Calu3 (cell line): ENCODE data around the gene CPT1A. TPM values are rescaled to one million over a fixed set of nuclear protein-coding genes. Genes with fewer than 3 reads are reported as not detected.

ENCODE experiments used
- BruUV-seq: library from RNA; stranded (reverse); fragments of 400-500 nt; replicated peaks from 2 replicates; lab custom pipeline; 2021; lab: Mats Ljungman, UMichigan
- CTCF ChIA-PET: fragments of 300-600 bp; sonication (Branson Sonifier 250); formaldehyde crosslinking; loops from one replicate; lab custom pipeline; 2022; ENCODE audit warnings: antibody characterized with exemption; lab: Charles Lee
- DNase-seq: peaks from one replicate; pipeline ENCODE4 v3.0.0; 2022
- H3K27ac Mint-ChIP-seq: one replicate; pipeline ENCODE4 v1.8.0; 2022; ENCODE audit warnings: mixed read lengths; ENCODE audit not compliant: unreplicated experiment
- H3K27me3 Mint-ChIP-seq: one replicate; pipeline ENCODE4 v1.8.0; 2022; ENCODE audit warnings: mixed read lengths; ENCODE audit not compliant: unreplicated experiment
- H3K36me3 Mint-ChIP-seq: one replicate; pipeline ENCODE4 v1.8.0; 2022; ENCODE audit warnings: mild to moderate bottlenecking, moderate library complexity, mixed read lengths; ENCODE audit not compliant: insufficient read depth, unreplicated experiment
- H3K4me1 Mint-ChIP-seq: one replicate; pipeline ENCODE4 v1.8.0; 2022; ENCODE audit warnings: mild to moderate bottlenecking, low read depth, mixed read lengths; ENCODE audit not compliant: unreplicated experiment
- H3K4me3 Mint-ChIP-seq: one replicate; pipeline ENCODE4 v1.8.0; 2022; ENCODE audit warnings: mild to moderate bottlenecking, low read depth, moderate library complexity, mixed read lengths; ENCODE audit not compliant: unreplicated experiment
- H3K9me3 Mint-ChIP-seq: one replicate; pipeline ENCODE4 v1.8.0; 2022; ENCODE audit warnings: low read depth, mixed read lengths; ENCODE audit not compliant: unreplicated experiment
- CTCF ChIP-seq: fragments of 200-600 bp; IDR thresholded peaks from one replicate; pipeline ENCODE4 v1.8.0; 2022; ENCODE audit warnings: antibody characterized with exemption; ENCODE audit not compliant: unreplicated experiment
- intact Hi-C: fragments of 100-400 bp; cut with micrococcal nuclease; formaldehyde crosslinking; loops from one replicate; pipeline ENCODE4 v1.10.0; 2022; ENCODE audit not compliant: unreplicated experiment
- total RNA-seq: library from RNA; stranded (reverse); gene quantifications from 2 replicates; pipeline ENCODE4 v1.2.3, GENCODE V29; 2022

The CPT1A gene
- total RNA-seq, 1 experiment from 2014 or later: 45.9 TPM

- intact Hi-C loops: no loop called here
- H3K27me3 Mint-ChIP-seq: no peaks in the 10 kb centered on the region
- CTCF ChIA-PET: no interaction called here
- peaks cover 18% of the 10 kb centered on the region for H3K4me1 Mint-ChIP-seq
- no TSS peak for BruUV-seq
- no peak for TF ChIP-seq CTCF
- peaks cover 25% of the 10 kb centered on the region for H3K36me3 Mint-ChIP-seq
- DNase-seq: no peak
- no peak overlapping the region for H3K4me3 Mint-ChIP-seq
- H3K9me3 Mint-ChIP-seq: no peaks in the 10 kb centered on the region
- H3K27ac Mint-ChIP-seq: no peak overlapping the region
Measured at GRCh38 chr11:68772936-68773335, 68.8 kb downstream of the CPT1A start.

- DNase-seq: no peak
- Mint-ChIP-seq H3K4me3 (no peak overlapping the region), H3K4me1 (peaks cover 5% of the 10 kb centered on the region), H3K9me3 (no peaks in the 10 kb centered on the region), H3K36me3 (peaks cover 16% of the 10 kb centered on the region), H3K27me3 (no peaks in the 10 kb centered on the region), H3K27ac (no peak overlapping the region)
- TF ChIP-seq CTCF: no peak
- BruUV-seq: no TSS peak
- CTCF ChIA-PET: interaction anchor here (0.5 to 1.0 kb wide), 2 partner anchors 26 to 44 kb away, joined by 3 read pairs; no protein-coding TSS in a partner anchor
- intact Hi-C loops: no loop called here
Measured at GRCh38 chr11:68770781-68771180, 70.9 kb downstream of the CPT1A start.

- TF ChIP-seq CTCF: no peak
- no TSS peak for BruUV-seq
- CTCF ChIA-PET: no interaction called here
- Mint-ChIP-seq H3K27ac (no peak overlapping the region), H3K4me1 (no peaks in the 10 kb centered on the region), H3K9me3 (no peaks in the 10 kb centered on the region), H3K27me3 (no peaks in the 10 kb centered on the region), H3K4me3 (no peak overlapping the region), H3K36me3 (peaks cover 12% of the 10 kb centered on the region)
- DNase-seq: no peak
- intact Hi-C loops: no loop called here
Measured at GRCh38 chr11:68767672-68768071, 74.0 kb downstream of the CPT1A start.

GRCh38 chr11:68766786-68767185 lies 74.9 kb downstream of the CPT1A start:
- intact Hi-C loops: no loop called here
- no TSS peak for BruUV-seq
- CTCF ChIA-PET: no interaction called here
- no peak for TF ChIP-seq CTCF
- no peak for DNase-seq
- Mint-ChIP-seq H3K27ac (no peak overlapping the region), H3K36me3 (peaks cover 20% of the 10 kb centered on the region), H3K9me3 (no peaks in the 10 kb centered on the region), H3K4me1 (no peaks in the 10 kb centered on the region), H3K4me3 (no peak overlapping the region), H3K27me3 (no peaks in the 10 kb centered on the region)
